ENCODE results near the gene JMJD1C.

The JMJD1C gene

DNA sequence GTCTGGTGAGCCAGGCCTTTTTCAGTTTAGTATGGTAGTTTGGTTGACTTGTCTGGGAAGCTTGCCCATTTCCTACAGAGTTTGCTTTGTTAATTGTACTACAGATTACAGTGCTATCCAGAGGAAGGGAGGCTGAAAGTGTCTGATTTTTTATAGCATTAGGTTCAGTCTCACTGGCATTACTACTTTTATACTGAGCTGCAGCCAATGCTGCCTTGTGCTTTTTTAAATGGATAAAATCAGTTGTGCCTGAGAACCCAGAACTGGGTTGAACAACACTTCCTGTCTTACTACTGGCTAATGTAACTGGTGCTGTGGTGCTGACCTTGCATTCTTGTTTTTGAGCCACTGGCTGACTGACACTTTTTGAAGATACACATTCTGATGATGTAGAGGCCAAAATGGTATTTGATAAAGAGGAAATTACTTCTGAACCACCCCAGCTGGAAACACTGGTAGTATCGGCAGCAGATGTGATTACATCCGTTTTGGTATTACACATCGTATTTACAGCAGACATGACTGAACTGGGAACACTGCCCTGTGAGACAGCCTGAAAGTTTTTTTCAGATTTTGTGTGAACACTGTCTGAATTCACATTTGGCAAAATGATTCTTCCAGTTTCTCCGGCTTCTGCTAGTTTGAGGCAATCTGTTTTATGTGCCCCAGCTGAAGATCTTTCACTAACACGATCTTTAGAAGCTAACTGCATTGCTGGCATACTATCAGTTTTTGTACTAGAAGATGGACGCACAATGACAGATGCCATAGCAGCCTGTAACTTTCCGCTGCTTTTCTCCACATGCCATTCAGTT, 258.6 kb downstream of the JMJD1C start:
- no peak for ATAC-seq

DNA sequence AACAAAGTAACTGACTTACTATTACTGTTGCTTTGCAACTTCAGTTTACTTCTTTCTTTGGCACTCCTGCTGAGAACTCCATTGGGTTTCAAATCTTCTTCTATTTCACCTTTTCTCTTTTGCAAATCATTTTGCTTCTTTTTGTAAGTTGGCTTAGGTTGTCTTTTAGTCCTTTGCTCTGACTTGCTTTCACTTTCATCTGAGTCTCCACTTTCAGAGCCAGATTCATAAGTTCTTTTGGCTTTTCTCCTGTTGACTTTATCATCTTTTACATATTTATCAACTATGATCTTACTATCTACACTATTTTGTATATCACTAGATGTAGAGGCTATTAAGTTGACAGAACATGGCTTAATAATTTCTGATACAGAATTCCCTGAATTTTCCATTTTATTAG, 259.2 kb downstream of the JMJD1C start:
- ATAC-seq: no peak

DNA sequence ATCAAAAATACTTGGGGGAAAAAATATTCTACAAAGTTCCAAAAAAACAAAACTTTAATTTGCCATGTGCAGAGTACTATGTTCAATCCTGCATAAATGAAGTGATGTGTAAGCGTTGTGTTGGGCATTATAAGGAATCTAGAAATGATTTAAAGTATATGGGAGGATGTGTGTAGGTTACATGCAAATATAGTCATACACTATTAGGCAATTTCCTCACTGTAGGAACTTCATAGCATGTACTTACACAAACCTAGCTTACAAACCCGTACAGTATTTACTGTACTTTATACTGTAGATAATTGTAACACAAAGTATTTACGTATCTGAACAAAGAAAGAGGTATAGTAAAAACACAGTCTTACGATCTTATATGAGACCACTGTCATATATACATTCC, 260.4 kb downstream of the JMJD1C start:
- ATAC-seq: no peak

DNA sequence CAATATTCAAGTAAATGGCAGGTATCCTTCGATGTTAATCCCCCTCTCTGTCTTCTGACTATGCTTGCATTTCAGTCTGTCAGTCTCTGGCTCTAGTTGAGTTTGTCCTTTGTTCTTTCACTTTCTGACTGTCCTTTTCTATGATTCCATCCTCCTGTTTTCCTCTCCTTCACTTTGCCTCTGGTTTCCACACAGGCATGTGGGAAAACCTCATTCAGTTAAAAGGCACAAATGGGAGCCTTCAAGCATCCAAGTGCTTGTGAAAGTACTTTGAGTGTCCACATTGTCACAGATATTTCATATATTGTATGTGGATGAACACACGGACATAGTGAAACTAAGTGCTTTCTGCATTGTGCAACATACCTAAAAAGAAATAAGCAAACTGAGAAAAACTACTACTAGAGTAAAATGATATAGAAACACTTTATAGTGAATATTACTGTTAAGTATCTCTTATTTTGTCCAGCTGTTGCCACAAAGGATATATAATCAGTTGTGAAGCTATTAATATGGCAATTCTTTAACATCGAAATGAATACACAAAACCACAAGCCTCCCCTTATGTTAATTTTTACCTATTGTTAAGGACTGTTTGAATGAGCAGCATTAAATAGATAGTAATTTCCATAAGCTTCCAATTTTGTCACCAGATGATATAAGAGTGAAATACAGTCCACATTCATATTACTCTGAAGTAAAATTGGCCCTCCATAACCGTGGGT, 260.9 kb downstream of the JMJD1C start:
- ATAC-seq: peak; percentile 27 to 57

DNA sequence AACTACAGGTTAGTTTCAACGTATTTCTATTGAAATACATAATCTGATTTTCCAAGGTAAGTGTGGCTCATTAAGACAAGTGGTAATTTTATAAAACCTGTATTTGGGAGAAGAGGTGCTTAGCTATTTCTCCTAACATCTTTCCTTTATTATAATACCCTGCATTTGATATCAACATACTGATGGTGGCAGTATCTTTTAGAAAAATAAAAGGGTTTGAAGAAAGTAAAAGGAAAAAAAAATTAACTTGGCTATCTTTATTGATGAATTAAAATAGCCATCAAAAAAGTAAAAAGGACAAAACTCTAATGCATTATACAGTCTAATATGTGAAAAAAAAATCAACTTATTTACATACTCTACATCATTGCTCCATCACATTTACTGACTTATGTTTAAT, 264.7 kb downstream of the JMJD1C start:
- no peak for ATAC-seq

DNA sequence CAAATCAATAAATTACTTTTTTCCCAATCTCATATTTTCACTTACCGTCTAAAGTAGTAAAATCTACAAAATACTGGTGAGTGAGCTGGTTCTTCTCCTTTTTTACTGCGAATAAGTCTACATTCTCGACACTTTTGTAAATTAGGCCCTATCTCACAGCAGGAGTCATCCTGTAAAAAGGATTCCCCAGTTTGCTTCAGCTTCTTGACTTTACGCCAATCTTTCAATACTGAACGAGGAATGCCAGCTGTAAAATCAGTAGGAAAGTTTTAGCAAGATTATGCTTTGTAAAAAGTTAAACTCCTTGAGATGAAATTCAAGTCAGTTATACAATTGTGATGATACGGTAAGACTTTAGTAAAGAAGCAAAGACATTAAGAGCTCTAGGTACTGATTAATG, 265.3 kb downstream of the JMJD1C start:
- ATAC-seq: no peak

DNA sequence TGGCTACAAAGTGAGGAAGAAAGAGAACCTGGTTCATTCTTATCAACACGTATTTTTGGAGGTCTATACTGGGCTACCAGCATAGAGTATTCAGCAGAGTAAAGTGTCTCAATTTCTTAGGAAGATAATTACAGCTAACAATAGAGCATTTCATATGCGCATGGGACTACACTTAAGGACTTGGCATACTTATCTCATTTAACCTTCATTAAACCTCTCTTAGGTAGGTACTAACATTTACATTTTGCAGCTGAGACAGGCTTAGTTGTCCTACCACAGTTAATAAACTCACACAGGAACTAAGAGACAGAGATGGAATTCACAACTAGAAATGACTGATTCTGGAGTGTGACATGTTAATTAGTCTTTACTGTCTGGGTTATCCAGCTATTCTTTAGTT, 266.1 kb downstream of the JMJD1C start:
- ATAC-seq: no peak

DNA sequence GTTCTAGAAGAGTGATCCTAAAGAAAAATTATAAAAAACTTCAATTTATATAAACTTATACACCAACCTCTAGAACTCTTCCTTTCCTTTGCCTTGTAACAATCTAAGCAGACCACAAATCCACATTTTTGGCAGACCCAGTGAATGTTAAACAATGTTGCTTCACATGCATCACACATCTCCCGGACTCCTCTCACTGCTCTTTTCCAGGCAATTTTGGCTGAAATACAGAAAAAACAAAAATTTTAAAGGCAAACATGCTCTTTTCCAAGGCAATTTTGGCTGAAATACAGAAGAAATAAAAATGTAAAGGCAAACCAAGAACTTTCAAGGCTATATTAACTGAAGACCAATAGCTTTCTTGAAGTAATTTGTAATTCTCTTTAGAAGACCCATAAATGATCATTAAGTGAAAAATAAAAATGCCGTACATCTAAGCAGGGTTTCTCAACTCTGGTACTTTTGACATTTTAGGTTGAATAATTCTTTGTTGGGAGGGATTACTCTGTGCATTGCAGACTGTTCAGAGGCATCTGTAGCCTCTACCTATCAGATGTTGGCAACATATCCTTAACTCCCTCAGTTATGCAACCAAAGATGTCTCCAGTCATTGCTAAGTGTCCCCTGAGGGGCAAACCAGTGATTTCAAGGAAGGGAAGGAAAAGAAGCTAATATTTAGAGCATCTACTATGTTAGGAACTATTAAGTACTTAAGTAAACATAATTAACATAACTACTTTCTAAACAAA, 268.3 kb downstream of the JMJD1C start:
- no peak for ATAC-seq

DNA sequence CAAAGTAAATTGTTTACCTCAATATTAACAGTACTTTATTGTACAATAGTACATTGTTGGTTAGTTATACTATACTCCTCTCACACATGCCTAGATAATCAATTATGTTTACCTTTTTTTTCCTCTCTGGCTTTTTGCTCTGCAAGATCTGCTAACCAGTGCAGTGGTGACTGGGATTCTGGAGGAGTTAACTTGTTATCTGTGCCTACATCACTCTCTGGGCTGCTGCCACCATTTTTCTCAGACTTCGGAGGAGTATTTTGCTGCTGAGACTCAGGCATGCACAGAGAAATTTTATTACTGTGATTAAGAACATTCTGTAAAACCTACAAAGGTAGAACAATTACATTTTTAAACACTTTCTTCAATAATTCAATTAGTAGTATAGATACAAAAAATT, 273.0 kb downstream of the JMJD1C start:
- ATAC-seq: no peak

DNA sequence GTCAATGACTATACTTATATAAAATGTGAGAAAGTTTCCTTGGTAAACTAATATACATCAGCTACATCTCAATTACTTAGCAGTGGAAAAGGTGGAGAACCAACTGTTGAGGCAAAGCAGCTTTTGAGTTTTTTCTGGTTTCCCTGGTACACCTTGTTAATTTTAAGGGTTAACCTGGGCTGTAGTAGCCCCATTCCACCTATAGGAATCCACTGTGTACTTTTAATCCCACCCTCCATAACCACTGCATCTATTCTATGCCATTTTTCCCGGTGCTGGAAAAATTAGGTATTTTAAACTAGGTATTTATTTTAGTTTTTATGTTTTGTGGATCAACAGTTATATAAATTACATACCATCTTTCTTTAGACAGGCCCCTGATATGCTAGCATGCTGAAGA, 290.2 kb downstream of the JMJD1C start:
- ATAC-seq: no peak

DNA sequence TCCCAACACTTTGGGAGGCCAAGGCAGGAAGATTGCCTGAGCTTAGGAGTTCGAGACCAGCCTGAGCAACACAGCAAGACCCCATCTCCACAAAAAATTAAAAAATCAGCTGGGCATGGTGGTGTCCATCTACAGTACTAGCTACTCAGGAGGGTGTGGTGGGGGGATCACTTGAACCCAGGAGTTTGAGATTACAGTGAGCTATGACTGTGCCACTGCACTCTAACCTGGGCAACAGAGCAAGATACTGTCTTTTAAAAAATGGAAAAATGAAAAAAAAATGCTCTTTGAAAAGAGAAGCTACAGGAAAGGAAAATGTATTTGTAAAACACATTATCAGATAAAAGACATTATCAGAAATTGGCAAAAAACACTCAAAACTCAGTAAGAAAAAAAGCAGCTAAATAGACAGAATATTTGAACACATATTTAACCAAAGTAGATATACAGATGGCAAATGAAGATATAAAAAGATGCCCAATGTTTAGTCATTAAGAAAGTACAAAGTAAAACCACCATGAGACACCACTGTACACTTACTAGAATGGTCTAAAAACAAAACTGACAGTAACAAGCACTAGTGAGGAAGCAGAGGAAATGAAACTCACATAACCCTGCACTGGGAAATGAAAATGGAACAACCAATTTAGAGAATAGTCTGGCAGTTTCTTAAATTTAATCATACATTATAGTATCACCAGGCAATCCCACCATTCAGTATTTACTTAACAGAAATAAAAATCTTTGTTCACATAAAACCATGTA, 292.1 kb downstream of the JMJD1C start:
- peak; percentile 97 to 98 for ATAC-seq

DNA sequence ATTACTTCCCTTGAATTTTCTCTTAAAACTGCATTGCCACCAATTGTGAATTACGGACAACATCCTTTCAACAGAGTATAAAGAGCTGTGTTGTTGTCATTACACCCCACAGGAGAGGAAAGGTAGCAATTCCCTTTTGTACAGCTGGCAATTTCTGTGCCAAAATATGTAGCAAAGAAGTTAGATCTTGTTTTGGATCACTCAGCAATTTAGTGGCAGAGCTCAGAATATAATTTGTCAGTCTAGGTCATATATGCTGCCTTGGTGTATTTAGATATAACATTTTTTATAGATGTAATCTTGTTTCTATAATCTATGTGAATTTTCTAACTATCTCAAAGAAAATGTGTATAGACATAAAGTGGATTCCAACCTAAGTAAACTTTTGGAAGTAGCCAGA, 293.9 kb downstream of the JMJD1C start:
- ATAC-seq: no peak

DNA sequence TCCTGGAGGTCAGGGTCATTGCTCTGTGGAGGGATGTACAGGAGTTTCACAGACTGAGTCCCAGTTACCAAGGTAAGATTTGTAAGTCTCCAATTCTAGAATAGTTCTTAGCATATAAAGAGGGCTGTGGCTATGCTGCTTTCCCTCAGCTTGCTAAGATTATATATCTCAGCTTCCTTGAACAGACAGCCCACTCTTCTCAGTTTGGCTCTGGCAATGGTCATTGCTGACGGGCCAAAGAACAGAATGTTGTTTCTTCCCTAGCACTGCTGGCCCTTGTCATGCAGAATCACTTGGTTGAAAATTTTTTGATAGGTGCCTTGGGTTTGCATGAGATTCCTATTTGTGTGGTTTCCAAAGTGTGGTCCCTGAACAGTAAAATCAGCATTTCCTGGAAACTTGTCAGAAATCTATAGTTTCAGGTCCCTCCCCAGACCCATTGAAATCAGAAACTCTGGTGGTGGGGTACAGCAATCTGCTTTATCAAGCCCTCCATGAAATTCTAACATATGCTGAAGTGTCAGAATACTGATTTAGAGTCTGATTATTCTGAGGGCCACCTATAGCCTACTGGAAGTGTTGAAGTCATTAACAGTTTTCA, 294.4 kb downstream of the JMJD1C start:
- ATAC-seq: no peak

DNA sequence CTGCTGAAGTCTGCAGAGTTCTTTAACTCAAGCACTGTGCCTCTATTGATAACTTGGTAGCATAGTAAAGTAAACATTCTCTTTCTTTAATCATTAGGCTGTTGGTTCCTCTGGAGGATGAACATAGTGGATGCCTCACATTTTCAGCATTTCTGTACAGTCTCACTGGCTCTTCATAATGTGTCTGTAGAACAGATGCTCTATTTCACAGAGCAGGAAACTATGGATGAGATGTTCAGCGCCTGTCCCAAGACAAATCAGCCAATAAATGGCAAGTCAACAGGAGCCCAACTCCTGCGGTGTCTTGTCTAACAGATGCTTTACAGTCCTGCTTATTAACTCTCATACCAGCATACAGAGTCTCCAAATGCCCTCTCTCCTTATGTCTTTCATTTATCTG, 296.2 kb downstream of the JMJD1C start:
- ATAC-seq: no peak

DNA sequence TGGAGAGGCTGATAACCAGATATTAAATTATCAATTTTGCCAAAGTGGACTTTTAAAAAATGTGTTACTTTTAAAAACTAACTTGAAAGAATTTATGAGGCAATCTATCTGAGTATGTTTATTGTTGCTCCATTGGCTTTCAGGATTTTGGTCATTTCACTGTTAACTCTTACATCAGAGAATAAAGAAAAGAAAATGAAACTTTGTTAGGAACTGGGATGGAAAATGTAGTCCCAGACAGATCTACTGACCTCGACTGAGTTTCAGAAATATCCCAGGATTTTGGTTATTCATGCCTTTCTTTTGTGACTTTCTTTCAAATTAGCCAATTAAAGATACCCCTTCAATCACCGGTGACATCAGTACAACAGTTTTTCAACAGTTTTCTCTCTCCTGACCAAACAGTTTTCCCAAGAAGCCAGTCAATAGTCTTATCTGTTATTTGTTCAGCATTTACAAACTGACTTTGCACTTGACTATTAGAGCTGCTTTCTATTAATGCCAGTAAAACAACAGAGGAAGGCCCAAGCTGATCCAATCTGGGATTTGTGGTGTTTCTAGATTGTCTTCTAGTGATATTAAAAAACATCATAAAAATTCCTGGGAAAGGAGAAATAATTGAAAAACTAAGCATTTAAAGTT, 296.8 kb downstream of the JMJD1C start:
- ATAC-seq: no peak

DNA sequence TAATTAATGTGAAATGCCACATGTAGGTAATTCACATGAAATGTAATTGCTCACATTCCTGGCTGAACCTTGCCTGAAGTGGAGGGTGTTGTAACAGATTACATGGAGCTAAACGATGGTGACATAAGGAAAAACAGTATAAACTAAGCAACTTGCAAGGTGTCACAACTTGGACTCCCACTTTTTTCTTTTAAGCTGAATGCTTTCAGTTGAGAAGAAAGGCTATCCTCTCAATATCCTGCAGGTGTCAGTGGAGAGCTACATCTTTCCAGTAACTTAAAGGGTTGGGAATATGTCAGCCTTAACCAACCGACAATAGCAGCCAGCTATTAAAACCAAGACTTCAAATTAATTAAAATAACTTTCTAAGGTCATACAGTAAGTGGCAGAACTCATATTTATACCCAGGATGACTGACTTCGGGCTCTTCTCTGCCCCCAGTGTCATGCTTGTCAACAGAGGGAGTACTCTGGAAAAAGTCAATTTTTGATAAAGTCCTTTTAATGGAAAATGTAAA, 299.0 kb downstream of the JMJD1C start:
- ATAC-seq: peak; percentile 45 to 49

DNA sequence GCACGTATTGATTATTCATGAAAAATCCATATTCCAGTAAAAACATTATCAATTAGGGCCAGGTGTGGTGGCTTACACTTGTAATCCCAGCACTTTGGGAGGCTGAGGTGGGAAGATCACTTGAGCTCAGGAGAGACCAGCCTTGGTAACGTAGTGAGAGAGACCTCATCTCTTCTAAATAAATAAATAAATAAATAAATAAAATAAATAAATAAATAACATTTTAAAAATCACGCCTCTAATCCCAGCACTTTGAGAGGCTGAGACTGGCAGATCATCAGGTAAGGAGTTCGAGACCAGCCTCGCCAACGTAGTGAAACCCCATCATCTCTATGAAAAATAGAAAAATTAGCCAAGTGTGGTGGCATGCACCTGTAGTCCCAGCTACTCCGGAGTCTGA, 300.5 kb downstream of the JMJD1C start:
- no peak for ATAC-seq

DNA sequence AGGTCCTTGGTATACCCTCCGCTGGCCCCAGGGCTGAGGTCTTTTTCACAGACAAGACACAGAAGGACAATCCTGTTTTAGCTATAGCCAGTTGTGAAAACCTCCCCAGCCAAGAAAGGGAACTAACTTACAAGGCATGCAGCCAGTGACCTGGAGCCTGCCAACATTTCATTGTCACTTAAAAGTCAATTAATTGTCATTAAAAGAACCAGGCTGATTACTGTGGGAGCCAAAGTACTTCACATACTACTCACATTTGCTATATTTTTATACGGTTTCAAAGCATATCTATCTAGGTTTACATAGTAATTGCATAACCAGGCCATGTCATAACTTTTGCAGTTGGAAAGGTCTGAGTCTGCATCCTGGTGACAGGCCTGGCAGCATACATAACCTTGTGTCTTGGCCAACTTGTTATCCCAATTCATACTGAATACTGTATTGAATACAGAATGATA, 301.6 kb downstream of the JMJD1C start:
- ATAC-seq: no peak

DNA sequence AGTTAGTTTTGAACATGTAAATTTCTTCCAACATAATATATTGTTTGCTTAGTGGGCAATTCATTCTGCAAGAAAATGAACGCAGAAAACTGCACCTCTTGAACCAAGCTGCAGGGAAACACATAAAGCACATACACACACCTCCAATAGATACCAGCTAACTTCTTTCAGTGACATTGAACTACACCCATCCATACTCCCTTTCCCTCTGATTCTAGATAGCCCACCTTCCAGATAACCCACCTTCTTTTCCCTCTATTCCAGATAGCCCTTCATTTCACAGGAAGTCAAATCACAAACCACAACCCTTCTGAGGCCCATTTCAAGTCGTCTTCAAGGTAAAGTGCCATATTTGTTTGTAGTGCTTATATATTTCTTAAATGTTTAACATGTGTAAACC, 304.2 kb downstream of the JMJD1C start:
- ATAC-seq: no peak

DNA sequence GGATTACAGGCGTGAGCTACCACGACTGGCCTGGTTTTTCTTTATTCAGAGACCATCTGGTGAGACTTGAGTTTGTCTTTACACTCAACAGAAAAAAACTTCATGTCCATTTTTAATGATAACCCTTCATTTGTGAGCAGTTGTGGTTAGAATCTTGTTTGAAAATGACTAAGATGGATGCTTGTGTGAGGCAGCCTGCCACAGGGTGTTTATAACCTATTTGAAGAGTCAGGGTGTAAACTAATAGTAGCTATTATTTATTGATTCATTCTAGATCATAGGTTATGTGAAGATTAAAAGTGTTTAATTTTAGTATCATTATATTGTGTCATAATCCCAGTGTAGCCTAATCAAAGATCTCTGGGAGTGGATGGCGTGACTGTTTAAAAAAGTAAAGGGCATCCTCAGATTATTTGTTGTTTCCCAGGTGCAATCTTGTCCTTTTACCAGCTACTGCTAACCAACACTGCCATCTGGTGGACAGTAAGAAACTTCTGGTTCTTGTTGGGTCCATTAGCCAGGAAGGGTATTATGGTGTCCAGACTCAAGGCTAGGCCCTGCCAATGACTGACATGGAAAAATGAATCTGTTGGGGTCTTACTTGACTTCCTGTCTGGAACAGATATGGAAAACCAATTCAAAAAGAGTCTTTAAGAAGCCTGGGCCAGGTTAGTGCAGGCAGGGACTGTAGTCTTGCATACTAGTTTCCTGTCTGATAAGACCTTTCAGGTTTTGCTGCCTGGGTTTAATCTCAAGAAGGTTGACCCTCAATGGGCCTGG, 307.7 kb downstream of the JMJD1C start:
- peak; percentile 62 to 72 for ATAC-seq

DNA sequence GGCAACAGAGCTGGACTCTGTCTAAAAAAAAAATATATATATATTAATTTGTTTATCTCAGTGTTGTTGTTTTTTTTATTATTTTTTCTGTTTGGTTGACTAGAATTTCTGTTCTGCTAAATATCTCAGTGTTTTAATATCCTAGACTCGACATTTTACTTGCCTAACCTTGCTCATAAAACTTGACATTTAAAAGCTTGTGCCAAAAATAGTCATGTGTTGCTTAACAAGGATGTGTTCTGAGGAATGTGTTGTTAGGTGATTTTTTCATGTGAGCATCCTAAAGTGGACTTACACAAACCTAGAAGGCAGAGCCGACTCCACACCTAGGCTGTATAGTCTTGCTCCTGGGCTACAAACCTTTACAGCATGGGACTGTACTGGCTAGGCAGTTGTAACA, 309.5 kb downstream of the JMJD1C start:
- no peak for ATAC-seq
